HG03064 (cell line): ENCODE results near the gene TMEM258.

Experiments used
- ATAC-seq: cut with Tn5 transposase; IDR thresholded peaks from one replicate; pipeline ENCODE4 v1.9.1; 2021; ENCODE audit warnings: low read depth; ENCODE audit not compliant: unreplicated experiment

Gene TMEM258

GRCh38 chr11:61792310-61793082, at the start of gene TMEM258, which contains the start of gene FEN1:
TMEM258 (minus strand) TSS chr11:61792599; CDS start chr11:61792558, 41 bp downstream.
FEN1 (plus strand) TSS chr11:61792911; CDS start chr11:61795362, 2,451 bp downstream.
- ATAC-seq: peak; percentile 77

GRCh38 chr11:61841636-61842527, 49.5 kb upstream of the TMEM258 start:
- no peak for ATAC-seq

GRCh38 chr11:61840371-61840770, 48.0 kb upstream of the TMEM258 start:
- ATAC-seq: no peak

- ATAC-seq: no peak
Observed at GRCh38 chr11:61839742-61840141, 47.3 kb upstream of the TMEM258 start.

- no peak for ATAC-seq
Observed at GRCh38 chr11:61838921-61839320, 46.5 kb upstream of the TMEM258 start.

GRCh38 chr11:61838501-61838900, 46.1 kb upstream of the TMEM258 start:
- no peak for ATAC-seq

GRCh38 chr11:61837411-61838005, 45.1 kb upstream of the TMEM258 start:
- no peak for ATAC-seq

GRCh38 chr11:61836193-61836592, 43.8 kb upstream of the TMEM258 start:
- ATAC-seq: no peak

- ATAC-seq: peak; percentile 76
Observed at GRCh38 chr11:61834278-61835048, 42.1 kb upstream of the TMEM258 start.

- no peak for ATAC-seq
Observed at GRCh38 chr11:61833926-61834277, 41.5 kb upstream of the TMEM258 start.

- no peak for ATAC-seq
Observed at GRCh38 chr11:61833471-61833870, 41.1 kb upstream of the TMEM258 start.

GRCh38 chr11:61832754-61833153, 40.4 kb upstream of the TMEM258 start:
- ATAC-seq: no peak

GRCh38 chr11:61832207-61832606, 39.8 kb upstream of the TMEM258 start:
- no peak for ATAC-seq

GRCh38 chr11:61830237-61831105, 38.1 kb upstream of the TMEM258 start:
- no peak for ATAC-seq

GRCh38 chr11:61829806-61830205, 37.4 kb upstream of the TMEM258 start:
- ATAC-seq: no peak

GRCh38 chr11:61828629-61829407, 36.4 kb upstream of the TMEM258 start:
- ATAC-seq: no peak

GRCh38 chr11:61828379-61828628, 35.9 kb upstream of the TMEM258 start:
- no peak for ATAC-seq

- peak; percentile 59 for ATAC-seq
Observed at GRCh38 chr11:61827571-61828378, 35.4 kb upstream of the TMEM258 start, which contains the start of gene FADS2. FADS2 (plus strand) TSS chr11:61828300; CDS start chr11:61828391, 91 bp downstream.
